Retinal pigment epithelial cell (primary cell): Measurements from ENCODE around the gene PIGN.
A peak's percentile ranks its signal among the peaks of the same experiment; 100 is the strongest.

Experiments
- DNase-seq: peaks from one replicate; pipeline ENCODE4 v3.0.0-alpha.2; 2010; ENCODE audit warnings: low read depth
- H3K4me3 ChIP-seq: 2 replicates; pipeline ENCODE4 v1.5.1; 2011; ENCODE audit warnings: mild to moderate bottlenecking, low read length, control low read depth, moderate library complexity
- TF ChIP-seq, protein P1 (sequence below): conservative IDR thresholded peaks from 2 replicates; pipeline ENCODE4 v1.5.1; 2011; ENCODE audit warnings: low read depth, low read length, control low read depth, inconsistent platforms

Gene PIGN

DNA sequence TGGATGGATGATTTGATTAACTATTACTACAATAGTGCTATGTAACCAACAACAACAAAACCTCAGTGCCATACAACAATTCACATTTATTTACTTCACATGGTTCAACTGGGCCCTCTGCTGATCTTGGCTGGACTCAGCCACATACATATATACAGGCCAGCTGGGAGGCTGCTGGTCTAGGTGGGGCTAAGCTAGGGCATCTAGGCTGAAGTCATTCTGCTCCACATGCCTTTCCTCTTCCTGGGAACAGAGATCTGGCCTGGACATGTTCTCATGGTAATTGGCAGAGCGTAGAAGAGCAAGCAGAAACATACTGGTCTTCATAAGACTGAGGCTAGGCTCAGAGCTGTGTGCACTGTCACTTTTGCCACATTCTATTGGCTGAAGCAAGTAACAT, 191.2 kb downstream of the PIGN start:
- no peak overlapping the region for H3K4me3 ChIP-seq
- TF ChIP-seq, protein P1, sequence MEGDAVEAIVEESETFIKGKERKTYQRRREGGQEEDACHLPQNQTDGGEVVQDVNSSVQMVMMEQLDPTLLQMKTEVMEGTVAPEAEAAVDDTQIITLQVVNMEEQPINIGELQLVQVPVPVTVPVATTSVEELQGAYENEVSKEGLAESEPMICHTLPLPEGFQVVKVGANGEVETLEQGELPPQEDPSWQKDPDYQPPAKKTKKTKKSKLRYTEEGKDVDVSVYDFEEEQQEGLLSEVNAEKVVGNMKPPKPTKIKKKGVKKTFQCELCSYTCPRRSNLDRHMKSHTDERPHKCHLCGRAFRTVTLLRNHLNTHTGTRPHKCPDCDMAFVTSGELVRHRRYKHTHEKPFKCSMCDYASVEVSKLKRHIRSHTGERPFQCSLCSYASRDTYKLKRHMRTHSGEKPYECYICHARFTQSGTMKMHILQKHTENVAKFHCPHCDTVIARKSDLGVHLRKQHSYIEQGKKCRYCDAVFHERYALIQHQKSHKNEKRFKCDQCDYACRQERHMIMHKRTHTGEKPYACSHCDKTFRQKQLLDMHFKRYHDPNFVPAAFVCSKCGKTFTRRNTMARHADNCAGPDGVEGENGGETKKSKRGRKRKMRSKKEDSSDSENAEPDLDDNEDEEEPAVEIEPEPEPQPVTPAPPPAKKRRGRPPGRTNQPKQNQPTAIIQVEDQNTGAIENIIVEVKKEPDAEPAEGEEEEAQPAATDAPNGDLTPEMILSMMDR = no peak
- DNase-seq = no peak

DNA sequence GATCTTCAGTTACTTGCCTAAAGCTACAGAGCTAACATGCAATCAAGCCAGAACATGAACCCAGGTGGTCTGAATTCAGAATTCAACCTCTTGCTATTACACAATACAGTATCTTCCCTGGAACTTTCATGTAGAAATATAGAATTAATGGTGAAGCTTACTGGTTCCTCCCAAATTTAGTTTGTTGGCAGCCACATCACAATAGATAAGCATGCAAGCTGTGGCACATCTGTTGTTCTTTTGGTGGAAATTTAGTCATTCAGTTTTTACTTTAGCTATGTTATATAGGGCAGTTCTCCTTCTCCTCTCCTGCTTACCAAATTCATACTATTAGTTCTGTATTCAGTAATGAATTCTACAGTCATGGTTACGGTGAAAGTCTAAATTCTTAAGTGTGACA, 193.0 kb downstream of the PIGN start:
- no peak overlapping the region for H3K4me3 ChIP-seq
- DNase-seq = no peak
- TF ChIP-seq, protein P1 = no peak

DNA sequence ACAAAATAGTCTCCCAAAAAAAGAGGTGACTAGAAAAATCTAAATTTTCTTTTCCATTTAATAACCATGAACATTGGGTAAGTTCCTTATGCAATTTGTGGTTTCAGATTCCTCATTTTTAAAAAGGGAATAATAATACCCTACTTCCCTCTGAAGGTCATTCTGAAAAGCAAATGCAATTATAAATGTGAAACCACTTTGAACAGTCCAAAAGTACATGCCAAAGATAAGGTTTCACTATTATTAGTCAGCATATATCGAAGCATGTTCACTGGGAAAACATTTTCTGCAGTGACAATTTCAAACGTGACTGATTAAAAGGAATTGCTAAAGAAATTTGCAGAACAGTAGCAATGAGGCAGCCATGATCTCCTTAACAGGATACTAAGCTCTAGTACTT, 193.9 kb downstream of the PIGN start:
- no peak overlapping the region for H3K4me3 ChIP-seq
- TF ChIP-seq, protein P1 = no peak
- no peak for DNase-seq

DNA sequence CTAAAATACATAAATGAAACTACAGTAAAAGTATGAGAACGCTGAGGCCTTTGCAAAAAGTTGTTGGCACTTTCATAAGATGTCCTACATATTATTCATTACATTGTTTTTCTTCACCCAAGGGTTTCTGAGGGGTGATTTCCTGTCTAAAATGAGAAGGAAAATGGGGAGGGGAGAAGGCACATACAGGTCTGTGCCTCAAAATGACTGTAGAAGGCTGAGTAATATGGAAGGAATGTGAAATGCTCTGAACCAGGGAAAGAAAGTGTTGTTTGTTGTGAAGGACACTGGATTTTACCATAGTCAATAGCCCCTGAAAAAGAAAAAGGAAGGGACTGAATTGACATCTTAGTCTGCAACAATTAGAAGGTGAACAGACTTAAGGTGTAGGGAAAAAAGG, 194.6 kb downstream of the PIGN start:
- TF ChIP-seq, protein P1 = no peak
- peak; percentile 52 for DNase-seq
- no peak overlapping the region for H3K4me3 ChIP-seq

DNA sequence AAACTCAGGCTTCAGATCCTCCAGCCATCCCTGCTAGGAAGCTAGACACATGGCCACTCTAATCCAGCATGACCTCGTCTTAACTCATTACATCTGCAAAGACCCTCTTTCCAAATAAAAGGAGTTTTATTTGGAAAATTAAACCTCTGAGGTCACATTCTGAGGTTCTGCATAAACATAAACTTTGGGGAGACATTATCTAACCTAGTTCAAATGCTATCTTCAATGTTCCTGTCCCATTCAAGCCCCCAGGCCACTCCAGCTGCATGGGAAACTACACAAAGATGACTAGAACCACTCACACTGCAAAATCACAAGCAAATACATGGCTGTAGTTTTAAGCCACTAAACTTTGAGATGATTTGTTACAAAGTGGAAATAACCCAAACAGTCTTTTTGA, 195.0 kb downstream of the PIGN start:
- DNase-seq = no peak
- H3K4me3 ChIP-seq = no peak overlapping the region
- TF ChIP-seq, protein P1 = no peak

DNA sequence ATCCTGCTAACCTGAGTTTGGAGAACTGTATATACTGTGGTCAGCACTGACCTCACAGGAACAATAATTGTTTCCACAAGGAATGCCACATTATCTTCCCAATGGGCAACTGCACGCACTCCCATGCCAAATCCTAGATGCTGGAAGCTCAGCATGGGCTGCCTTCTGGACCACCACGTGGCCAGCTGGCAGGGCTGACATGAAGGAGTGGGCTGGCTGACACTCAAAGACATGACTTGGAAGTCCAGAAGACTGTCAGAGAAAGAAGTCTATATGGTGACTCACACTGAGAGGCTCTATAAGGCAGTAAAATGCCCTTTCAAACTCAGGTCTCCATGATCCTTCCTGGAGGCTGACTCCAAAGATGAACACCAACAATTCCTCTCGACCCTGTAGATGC, 195.7 kb downstream of the PIGN start:
- no peak overlapping the region for H3K4me3 ChIP-seq
- no peak for DNase-seq
- TF ChIP-seq, protein P1 = no peak
